ENCODE measurements around the gene SKP2. TPM values are rescaled to one million over a fixed set of nuclear protein-coding genes. Genes with fewer than 3 reads are reported as not detected.

SKP2 gene
- total and polyA plus RNA-seq, 2 donors from 2014 or later = 3.4 to 10.9 TPM

DNA sequence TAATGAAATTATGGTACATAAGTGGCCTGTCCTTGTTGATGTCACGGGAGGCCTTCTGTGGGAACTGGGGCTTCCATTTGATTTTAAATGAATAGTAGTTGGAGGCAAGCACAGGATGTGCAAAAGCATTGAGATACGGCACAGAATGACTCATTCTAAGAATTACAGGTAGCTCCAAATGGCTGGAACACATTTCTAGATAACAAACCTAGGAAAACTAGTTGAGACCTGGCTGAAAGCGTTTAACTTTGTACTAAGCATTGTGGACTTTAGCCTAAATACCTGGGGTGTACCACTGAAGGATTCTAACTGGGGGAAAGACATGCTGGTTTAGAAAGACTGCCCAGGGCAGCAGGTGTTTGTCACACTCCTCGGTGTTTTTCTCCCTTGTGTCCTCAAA lies 9.4 kb downstream of the SKP2 start:
- no peak overlapping the region for H3K9ac ChIP-seq (ENCODE audit: low read length in 3 of 3)
- DNase-seq (no peak), FAIRE-seq (no peak)
- no peaks in the 10 kb centered on the region for H3K9me3 ChIP-seq (ENCODE audit: control insufficient read depth in 2 of 3, insufficient read depth in 1 of 3, low read length in 3 of 3)
- TF ChIP-seq, protein P1, sequence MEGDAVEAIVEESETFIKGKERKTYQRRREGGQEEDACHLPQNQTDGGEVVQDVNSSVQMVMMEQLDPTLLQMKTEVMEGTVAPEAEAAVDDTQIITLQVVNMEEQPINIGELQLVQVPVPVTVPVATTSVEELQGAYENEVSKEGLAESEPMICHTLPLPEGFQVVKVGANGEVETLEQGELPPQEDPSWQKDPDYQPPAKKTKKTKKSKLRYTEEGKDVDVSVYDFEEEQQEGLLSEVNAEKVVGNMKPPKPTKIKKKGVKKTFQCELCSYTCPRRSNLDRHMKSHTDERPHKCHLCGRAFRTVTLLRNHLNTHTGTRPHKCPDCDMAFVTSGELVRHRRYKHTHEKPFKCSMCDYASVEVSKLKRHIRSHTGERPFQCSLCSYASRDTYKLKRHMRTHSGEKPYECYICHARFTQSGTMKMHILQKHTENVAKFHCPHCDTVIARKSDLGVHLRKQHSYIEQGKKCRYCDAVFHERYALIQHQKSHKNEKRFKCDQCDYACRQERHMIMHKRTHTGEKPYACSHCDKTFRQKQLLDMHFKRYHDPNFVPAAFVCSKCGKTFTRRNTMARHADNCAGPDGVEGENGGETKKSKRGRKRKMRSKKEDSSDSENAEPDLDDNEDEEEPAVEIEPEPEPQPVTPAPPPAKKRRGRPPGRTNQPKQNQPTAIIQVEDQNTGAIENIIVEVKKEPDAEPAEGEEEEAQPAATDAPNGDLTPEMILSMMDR (IDR thresholded peaks at IDR 0.05; ENCODE audit: borderline replicate concordance, extremely low read depth, insufficient read depth) = no peak
- no peaks in the 10 kb centered on the region for H3K4me1 ChIP-seq (ENCODE audit: control insufficient read depth in 2 of 3, insufficient read depth in 2 of 3, low read depth in 1 of 3, low read length in 3 of 3)
- no peak overlapping the region for H3K4me3 ChIP-seq (ENCODE audit: low read length in 3 of 3)
- intact Hi-C loops (cut with DNase I) = no loop called here
- H3K27me3 ChIP-seq (ENCODE audit: control insufficient read depth, insufficient read depth, low read length) = no peaks in the 10 kb centered on the region
- no peak overlapping the region for H3K27ac ChIP-seq (ENCODE audit: low read depth in 2 of 2, low read length in 2 of 2)
- peaks cover 6 to 18% (median 14%) of the 10 kb centered on the region in 3 donors for H3K36me3 ChIP-seq (ENCODE audit: control insufficient read depth in 2 of 3, insufficient read depth in 3 of 3, low read length in 3 of 3)

DNA sequence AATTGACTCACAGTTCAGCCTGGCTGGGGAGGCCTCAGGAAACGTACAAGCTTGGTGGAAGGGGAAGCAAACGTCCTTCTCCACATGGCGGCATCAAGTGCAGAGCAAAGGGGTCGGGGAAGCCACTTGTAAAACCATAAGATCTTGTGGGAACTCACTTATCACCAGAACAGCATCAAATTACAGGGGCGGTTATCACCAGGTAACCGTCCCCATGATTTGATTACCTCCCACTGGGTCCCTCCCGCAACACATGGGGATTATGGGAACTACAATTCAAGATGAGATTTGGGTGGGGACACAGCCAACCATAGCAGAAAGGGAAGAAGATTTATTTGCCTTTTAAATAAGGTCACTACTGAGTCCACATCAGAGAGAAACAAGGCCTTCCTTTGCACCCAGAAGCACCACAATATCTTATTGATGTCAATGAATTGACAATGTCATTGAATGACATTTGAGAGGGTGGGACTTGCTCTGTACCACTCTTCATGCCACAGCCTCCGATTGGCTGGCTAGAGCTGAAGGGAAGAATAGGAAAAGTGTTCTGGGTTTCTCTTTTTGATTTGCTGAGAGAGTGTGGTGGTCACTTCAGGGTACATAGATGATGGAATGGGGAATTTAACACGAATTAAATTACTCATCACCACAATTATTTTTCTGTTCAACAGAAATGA lies 11.0 kb downstream of the SKP2 start:
- no peak for FAIRE-seq
- no peak overlapping the region for H3K9ac ChIP-seq (ENCODE audit: low read length in 3 of 3)
- no peaks in the 10 kb centered on the region for H3K27me3 ChIP-seq (ENCODE audit: control insufficient read depth, insufficient read depth, low read length)
- no peak overlapping the region for H3K27ac ChIP-seq (ENCODE audit: low read depth in 2 of 2, low read length in 2 of 2)
- DNase-seq = no peak
- H3K36me3 ChIP-seq (ENCODE audit: control insufficient read depth in 2 of 3, insufficient read depth in 3 of 3, low read length in 3 of 3) = peaks cover 3 to 23% (median 20%) of the 10 kb centered on the region in 3 donors
- TF ChIP-seq, protein P1 (IDR thresholded peaks at IDR 0.05; ENCODE audit: borderline replicate concordance, extremely low read depth, insufficient read depth) = no peak
- no peaks in the 10 kb centered on the region for H3K9me3 ChIP-seq (ENCODE audit: control insufficient read depth in 2 of 3, insufficient read depth in 1 of 3, low read length in 3 of 3)
- H3K4me1 ChIP-seq (ENCODE audit: control insufficient read depth in 2 of 3, insufficient read depth in 2 of 3, low read depth in 1 of 3, low read length in 3 of 3) = no peaks in the 10 kb centered on the region
- no peak overlapping the region for H3K4me3 ChIP-seq (ENCODE audit: low read length in 3 of 3)
- intact Hi-C loops (cut with DNase I) = no loop called here

DNA sequence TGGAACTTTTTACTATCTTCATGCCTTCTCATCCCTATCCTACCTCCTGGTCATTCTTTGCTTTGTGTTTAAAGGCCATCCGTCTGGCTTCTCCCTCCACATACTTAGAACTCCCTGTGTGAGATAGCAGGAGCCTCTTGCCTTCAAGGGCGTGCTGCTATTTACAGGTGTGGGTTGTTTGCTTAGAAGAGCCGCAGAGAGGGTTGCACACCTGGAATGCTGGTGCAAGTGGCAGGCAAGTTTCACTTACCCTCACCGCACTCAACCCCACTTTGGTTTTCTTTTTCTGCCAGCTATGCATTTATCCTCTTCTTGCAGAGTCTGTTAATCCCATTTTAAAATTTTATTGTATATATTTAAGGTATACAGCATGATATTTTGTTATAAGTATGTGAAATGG lies 12.6 kb downstream of the SKP2 start:
- H3K4me1 ChIP-seq (ENCODE audit: control insufficient read depth in 2 of 3, insufficient read depth in 2 of 3, low read depth in 1 of 3, low read length in 3 of 3) = no peaks in the 10 kb centered on the region
- intact Hi-C loops (cut with DNase I) = no loop called here
- FAIRE-seq = no peak

More for the DNA sequence above, 12.6 kb downstream of the SKP2 start:
- H3K9ac ChIP-seq (ENCODE audit: low read length in 3 of 3) = no peak overlapping the region
- DNase-seq = no peak
- no peak overlapping the region for H3K27ac ChIP-seq (ENCODE audit: low read depth in 2 of 2, low read length in 2 of 2)
- H3K27me3 ChIP-seq (ENCODE audit: control insufficient read depth, insufficient read depth, low read length) = no peaks in the 10 kb centered on the region
- peaks cover 3 to 25% (median 24%) of the 10 kb centered on the region in 3 donors for H3K36me3 ChIP-seq (ENCODE audit: control insufficient read depth in 2 of 3, insufficient read depth in 3 of 3, low read length in 3 of 3)
- H3K9me3 ChIP-seq (ENCODE audit: control insufficient read depth in 2 of 3, insufficient read depth in 1 of 3, low read length in 3 of 3) = no peaks in the 10 kb centered on the region
- no peak overlapping the region for H3K4me3 ChIP-seq (ENCODE audit: low read length in 3 of 3)
- TF ChIP-seq, protein P1 (IDR thresholded peaks at IDR 0.05; ENCODE audit: borderline replicate concordance, extremely low read depth, insufficient read depth) = no peak

Measured in kidney (tissue), 14 donors.